ENCODE measurements around the gene KRTAP4-2.
"Not testable (repeated sequence)": the region's sequence is repeated elsewhere in the genome, so short reads cannot be mapped to it uniquely, and the experiment has no call there.

KRTAP4-2 gene

DNA sequence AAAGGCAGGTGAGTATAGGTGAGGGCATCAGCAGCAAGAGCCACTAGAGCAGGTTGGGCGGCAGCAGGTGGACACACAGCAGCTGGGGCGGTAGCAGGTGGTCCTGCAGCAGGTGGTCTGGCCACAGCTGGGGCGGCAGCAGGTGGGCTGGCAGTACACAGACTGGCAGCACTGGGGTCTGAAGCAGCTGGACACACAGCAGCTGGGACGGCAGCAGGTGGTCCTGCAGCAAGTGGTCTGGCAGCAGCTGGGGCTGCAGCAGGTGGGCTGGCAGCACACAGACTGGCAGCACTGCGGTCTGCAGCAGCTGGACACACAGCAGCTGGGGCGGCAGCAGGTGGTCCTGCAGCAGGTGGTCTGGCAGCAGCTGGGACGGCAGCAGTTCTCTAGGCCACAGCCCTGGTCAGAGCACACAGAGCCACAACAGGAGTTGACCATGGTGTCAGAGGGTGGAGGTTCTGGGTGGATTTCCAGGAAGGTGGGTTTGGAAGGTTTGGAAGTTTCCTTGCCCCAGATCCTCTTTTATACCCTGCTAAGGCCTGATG lies at the start of gene KRTAP4-2:
TSS of gene KRTAP4-2 (minus strand) at position 495 of the 545 bp plus-strand sequence. CDS start at position 438, 57 bp downstream.
- no peak for DNase-seq

DNA sequence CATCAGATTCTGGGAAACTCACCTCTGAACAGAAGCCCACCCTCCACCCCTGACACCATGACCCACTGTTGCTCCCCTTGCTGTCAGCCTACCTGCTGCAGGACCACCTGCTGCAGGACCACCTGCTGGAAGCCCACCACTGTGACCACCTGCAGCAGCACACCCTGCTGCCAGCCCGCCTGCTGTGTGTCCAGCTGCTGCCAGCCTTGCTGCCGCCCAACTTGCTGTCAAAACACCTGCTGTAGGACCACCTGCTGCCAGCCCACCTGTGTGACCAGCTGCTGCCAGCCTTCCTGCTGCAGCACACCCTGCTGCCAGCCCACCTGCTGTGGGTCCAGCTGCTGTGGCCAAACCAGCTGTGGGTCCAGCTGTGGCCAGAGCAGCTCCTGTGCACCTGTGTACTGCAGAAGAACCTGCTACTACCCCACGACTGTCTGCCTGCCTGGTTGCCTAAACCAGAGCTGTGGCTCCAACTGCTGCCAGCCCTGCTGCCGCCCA lies 48.6 kb upstream of the KRTAP4-2 start, which contains the start of gene KRTAP9-2:
TSS of gene KRTAP9-2 (plus strand) at position 51 of the 498 bp plus-strand sequence. CDS start at position 58, 7 bp downstream.
- DNase-seq: not testable (repeated sequence)

DNA sequence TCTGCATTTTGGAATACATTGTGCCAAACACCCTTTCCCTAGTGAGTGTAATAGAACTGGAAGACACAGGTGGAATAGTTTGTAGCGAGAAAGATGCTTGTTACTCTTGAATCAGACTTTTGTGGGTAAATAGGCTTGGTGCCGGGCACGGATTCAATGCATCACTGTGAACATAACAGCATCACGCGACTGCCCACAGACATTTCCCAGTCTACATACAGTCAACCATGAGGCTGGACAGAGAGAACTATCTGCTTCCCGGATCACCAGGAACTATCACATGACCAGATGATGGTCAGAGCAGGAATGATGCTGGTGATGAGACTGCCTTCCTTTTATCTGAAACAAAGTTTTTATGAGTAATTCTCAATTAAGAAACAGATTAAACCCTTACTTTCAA lies 48.0 kb upstream of the KRTAP4-2 start:
- DNase-seq: no peak

DNA sequence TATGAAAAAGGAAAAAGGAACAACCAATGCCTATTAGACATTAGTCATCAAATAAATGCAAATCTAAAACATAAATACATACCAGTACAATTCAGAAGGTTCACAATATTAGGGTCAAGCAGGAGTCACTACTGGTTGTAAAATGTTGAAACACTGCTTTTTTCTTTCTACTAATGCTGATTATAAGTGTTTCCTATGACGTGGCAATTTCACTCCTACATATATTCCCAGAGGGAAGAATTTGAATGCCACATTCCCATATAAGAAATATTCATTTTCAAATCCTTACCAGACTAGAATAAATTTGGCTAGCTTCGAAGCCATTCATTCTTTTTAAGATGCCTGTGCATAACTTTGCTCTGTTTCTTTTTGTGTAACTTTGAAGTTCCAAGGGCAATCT lies 45.8 kb upstream of the KRTAP4-2 start:
- no peak for DNase-seq

DNA sequence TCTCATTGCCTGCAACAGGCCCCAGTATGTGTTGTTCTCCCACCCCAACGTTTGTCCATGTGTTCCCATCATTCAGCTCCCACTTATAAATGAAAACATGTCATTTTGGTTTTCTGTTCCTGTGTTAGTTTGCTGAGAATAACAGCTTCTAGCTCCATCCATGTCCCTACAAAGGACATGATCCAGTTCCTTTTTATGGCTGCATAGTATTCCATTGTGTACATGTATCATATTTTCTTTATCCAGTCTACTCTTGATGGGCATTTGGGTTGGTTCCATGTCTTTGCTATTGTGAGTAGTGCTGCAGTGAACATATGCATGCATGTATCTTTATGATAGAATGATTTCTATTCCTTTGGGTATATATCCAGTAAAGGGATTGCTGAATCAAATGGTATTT lies 37.7 kb upstream of the KRTAP4-2 start:
- no peak for DNase-seq

DNA sequence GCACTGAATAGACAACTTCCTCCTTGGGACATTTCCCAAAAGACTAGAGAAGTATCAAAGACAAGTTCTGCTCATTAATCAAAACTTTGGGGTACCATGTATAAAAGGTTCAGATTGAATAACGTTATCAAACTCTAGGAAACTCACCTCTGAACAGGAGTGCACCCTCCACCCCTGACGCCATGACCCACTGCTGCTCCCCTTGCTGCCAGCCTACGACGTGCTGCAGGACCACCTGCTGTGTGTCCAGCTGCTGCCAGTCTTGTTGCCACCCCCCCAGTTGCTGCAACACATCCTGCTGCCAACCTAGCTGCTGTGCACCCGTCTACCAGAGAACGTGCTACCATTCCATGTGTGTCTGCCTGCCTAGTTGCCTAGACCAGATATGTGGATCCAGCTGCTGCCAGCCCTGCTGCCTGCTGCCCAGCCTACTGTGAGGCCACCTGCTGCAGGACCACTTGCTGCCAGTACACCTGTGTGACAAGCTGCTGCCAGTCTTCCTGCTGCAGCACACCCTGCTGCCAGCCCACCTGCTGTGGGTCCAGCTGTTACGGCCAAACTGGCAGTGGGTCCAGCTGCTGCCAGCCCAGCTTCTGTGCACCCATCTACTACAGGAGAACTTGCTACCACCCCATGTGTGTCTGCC lies 34.6 kb upstream of the KRTAP4-2 start:
- DNase-seq: no peak

- no peak for DNase-seq
Measured at GRCh38 chr17:41211845-41212466, 33.9 kb upstream of the KRTAP4-2 start.

- DNase-seq: no peak
Measured at GRCh38 chr17:41199421-41200078, 21.5 kb upstream of the KRTAP4-2 start.

- no peak for DNase-seq
Measured at GRCh38 chr17:41196068-41196467, 18.0 kb upstream of the KRTAP4-2 start.

- no peak for DNase-seq
Measured at GRCh38 chr17:41190328-41190727, 12.3 kb upstream of the KRTAP4-2 start.

GRCh38 chr17:41189837-41190318 lies 11.9 kb upstream of the KRTAP4-2 start, which contains the start of gene KRTAP9-1:
KRTAP9-1 (plus strand) TSS chr17:41189887; CDS start chr17:41189887, 0 bp downstream.
- not testable (repeated sequence) for DNase-seq

DNA sequence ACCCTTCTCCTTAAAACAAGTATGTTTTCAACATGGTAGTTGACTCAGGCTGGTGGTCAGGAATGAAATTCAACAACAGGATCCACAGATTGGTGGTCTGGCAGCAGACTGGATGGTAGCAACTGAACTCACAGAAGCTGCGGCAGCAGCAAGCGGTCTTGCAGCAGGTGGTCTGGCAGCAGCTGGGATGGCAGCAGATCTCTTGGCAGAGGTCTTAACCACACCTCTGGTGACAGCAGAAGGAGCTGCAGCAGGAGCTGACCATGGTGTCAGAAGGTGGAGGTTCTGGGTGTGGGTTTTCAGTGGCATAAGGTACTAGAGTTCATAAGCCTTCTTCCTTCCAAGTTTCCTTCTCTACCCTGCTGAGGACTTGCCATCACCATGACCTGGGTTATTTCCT lies 8.9 kb upstream of the KRTAP4-2 start:
- DNase-seq: no peak

GRCh38 chr17:41185001-41185400 lies 7.0 kb upstream of the KRTAP4-2 start:
- no peak for DNase-seq

DNA sequence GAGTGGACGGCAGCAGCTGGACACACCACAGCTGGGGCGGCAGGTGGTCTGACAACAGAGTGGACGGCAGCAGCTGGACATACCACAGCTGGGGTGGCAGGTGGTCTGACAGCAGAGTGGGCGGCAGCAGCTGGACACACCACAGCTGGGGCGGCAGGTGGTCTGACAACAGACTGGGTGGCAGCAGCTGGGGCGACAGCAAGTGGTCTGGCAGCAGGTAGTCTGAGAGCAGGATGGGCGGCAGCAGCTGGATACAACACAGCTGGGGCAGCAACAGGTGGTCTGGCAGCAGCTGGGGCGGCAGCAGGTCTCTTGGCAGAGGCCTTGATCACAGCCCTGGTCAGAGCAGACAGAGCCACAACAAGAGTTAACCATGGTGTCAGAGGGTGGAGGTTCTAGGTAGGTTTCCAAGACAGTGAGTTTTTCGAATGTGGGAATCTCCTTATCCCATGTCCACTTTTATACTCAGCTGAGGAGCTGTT lies 6.5 kb upstream of the KRTAP4-2 start, which contains the start of gene KRTAP4-1:
TSS of gene KRTAP4-1 (minus strand) at position 432 of the 482 bp plus-strand sequence. CDS start at position 375, 57 bp downstream.
- DNase-seq: no peak

GRCh38 chr17:41178843-41179616 lies 1.0 kb upstream of the KRTAP4-2 start:
- DNase-seq: no peak

DNA sequence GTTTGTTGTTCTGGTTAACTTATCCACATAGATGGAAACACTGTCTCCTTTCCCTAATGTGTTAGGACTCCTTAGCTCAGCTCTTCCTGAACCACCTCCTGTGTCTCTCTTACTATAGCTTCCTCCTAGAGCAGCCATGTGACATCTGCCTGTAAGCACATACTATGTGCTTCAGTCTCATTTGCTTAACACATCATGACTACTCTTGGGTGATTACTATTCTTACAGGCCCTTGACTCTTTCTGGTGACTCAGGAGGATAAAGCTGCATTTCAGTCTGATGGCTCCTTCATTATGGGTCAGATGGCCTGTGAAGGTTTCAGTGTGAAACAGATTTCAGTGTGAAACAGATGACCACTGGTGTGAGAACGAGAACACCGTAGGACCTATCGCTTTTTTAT lies 320 bp upstream of the KRTAP4-2 start:
- DNase-seq: no peak

DNA sequence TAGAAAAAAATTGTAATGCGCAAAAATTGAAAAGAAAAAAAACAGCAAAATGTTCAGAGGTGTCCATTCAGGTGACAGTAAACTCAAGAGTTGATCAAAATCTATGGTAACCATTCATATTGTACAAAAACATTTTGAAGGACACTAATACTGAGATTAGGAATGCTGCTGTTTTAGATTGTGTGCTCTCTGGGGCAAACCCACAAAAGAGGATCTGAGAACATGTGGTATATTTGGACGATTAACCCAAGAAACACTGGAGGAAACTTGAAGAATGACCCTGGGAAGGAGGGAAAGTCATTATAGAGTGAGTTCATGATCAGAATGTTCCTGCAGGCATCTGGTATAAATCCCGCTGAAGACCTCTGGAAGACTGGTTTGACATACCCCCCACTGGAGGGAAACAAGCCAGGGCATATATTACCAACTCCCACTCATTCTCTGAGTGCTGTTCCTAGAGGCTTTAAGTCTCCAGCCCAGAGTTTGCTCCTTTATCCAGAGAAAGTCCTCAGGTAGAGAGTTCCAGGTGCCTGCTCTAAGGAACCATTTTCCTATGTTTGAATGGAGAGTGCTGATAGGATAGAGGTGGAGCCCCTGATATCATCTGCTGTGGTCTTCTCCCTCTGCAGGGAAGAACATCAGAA lies 1.2 kb downstream of the KRTAP4-2 start:
- DNase-seq: no peak

DNA sequence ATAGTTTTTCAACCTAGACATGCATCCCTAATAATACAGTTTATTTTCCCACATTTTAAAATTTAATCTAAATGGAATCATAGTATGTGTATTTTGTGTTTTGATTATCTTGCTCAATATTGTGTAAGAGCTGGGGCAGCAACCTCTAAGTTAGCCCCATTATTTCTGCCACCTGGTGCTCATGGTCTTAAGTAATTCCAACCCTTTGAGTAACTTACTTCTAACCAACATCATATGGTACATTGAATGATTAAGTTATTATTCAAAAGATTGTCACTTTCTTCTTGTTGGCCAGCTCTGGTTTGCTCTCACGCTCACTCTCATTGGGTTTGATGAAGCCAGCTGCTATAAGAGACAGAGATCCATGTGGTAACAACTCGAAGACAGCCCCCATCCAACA lies 6.1 kb downstream of the KRTAP4-2 start:
- no peak for DNase-seq

DNA sequence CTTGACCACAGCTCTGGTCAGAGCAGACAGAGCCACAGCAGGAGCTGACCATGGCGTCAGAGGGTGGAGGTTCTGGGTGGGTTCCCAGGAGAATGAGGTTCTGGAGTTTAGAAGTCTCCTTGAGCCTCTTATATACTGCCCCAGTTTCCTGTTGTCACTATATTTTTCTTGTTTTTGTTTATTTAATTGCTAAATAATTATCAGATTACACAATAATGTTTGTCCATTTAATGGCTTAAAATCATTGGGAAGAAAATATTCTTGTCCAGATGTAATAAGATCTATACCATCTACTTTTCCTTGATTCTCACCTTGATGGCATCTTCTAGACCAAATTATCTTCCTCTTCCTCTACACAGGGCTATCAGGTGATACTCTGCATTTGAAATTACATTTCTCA lies 9.9 kb downstream of the KRTAP4-2 start, which contains the start of gene KRTAP4-3:
TSS of gene KRTAP4-3 (minus strand) at position 101 of the 400 bp plus-strand sequence. CDS start at position 52, 49 bp downstream.
- no peak for DNase-seq

DNA sequence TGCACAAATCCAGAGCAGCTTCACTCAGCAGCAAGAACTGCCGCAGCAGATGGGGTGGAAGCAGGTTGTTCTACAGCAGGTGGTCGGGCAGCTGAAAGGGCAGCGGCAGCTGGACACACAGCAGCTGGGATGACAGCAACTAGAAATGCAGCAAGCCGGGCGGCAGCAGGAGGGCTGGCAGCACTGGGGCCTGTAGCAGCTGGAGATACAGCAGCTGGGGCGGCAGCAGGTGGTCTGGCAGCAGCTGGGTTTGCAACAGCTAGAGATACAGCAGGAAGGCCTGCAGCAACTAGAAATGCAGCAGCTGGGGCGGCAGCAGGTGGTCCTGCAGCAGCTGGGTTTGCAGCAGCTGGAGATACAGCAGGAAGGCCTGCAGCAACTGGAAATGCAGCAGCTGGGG lies 10.5 kb downstream of the KRTAP4-2 start:
- no peak for DNase-seq

DNA sequence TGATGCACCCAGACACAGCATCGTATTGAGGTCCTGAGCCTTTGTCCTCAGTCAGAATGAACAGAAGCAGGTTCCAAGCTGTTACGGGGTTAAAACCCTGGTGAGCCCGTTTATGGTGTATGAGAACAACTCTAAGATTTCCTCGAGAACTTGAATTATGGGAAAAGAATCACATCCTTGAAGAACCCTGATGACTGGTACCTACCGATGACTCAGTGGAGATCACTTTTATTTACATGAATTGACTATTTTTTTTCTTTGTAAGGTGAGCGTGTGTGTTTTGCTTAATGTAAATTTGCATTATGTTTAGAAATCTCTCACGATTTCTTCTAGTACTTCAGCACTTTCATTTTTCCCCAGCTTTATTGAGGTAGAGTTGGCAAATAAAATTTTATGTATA lies 14.2 kb downstream of the KRTAP4-2 start:
- no peak for DNase-seq
